ENCODE data around the gene DOP1A. TPM values are rescaled to one million over a fixed set of nuclear protein-coding genes. Genes with fewer than 3 reads are reported as not detected.

Gene DOP1A
- total and polyA plus RNA-seq, 4 donors, result 3.5 to 32.0 (median 9.6) TPM

DNA sequence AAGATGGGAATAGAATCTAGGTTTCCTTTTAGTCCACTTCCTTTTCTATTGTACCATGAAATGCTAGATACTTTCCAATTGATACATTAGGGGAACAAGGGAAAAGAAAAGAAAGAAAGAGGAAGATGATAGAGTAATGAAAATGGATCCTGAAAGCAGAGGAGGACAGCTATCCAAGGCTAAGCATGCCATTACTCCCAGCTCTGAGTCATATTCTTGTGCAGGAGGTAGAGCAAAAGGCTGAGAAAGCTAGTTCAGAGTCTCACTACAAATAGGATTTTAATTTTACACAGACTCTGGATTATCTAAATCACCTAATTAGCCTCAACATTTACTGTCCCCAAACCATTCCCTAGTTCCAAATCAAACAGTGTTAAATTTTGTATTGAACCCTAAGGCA lies 149.3 kb downstream of the DOP1A start:
- Histone ChIP-seq H3K36me3 (ENCODE audit: control insufficient read depth in 4 of 4, insufficient read depth in 3 of 4, low read depth in 1 of 4, low read length in 3 of 4) (no peaks in the 10 kb centered on the region), H3K27ac (ENCODE audit: low read depth in 1 of 2, low read length in 2 of 2) (no peak overlapping the region), H3K9ac (ENCODE audit: low read depth in 1 of 2, low read length in 2 of 2) (no peak overlapping the region), H3K27me3 (ENCODE audit: control insufficient read depth in 4 of 4, insufficient read depth in 4 of 4, low read length in 3 of 4) (no peaks in the 10 kb centered on the region), H3K4me1 (ENCODE audit: control insufficient read depth in 4 of 4, insufficient read depth in 4 of 4, low read length in 3 of 4) (no peaks in the 10 kb centered on the region), H3K4me3 (ENCODE audit: low read depth in 1 of 3, low read length in 3 of 3) (no peak overlapping the region), H3K9me3 (ENCODE audit: control insufficient read depth in 4 of 4, low read length in 3 of 4) (no peaks in the 10 kb centered on the region)
- DNase-seq (ENCODE audit: low spot score), result no peak
- no peak for TF ChIP-seq SP1 (IDR thresholded peaks at IDR 0.05)
- TF ChIP-seq FOXA2 (IDR thresholded peaks at IDR 0.05), result no peak
- TF ChIP-seq RAD21 (IDR thresholded peaks at IDR 0.05), result no peak
- TF ChIP-seq, protein P1, sequence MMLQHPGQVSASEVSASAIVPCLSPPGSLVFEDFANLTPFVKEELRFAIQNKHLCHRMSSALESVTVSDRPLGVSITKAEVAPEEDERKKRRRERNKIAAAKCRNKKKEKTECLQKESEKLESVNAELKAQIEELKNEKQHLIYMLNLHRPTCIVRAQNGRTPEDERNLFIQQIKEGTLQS (IDR thresholded peaks at IDR 0.05), result no peak
- TF ChIP-seq HNF4G (IDR thresholded peaks at IDR 0.05), result no peak
- TF ChIP-seq REST (IDR thresholded peaks at IDR 0.05), result no peak
- TF ChIP-seq, protein P2, sequence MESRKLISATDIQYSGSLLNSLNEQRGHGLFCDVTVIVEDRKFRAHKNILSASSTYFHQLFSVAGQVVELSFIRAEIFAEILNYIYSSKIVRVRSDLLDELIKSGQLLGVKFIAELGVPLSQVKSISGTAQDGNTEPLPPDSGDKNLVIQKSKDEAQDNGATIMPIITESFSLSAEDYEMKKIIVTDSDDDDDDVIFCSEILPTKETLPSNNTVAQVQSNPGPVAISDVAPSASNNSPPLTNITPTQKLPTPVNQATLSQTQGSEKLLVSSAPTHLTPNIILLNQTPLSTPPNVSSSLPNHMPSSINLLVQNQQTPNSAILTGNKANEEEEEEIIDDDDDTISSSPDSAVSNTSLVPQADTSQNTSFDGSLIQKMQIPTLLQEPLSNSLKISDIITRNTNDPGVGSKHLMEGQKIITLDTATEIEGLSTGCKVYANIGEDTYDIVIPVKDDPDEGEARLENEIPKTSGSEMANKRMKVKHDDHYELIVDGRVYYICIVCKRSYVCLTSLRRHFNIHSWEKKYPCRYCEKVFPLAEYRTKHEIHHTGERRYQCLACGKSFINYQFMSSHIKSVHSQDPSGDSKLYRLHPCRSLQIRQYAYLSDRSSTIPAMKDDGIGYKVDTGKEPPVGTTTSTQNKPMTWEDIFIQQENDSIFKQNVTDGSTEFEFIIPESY (IDR thresholded peaks at IDR 0.05), result no peak
- TF ChIP-seq MAX (IDR thresholded peaks at IDR 0.05), result no peak
- TF ChIP-seq TAF1 (conservative IDR thresholded peaks at IDR 0.05), result no peak
- TF ChIP-seq FOXA1 (IDR thresholded peaks at IDR 0.05), result no peak
- TF ChIP-seq, protein P3, sequence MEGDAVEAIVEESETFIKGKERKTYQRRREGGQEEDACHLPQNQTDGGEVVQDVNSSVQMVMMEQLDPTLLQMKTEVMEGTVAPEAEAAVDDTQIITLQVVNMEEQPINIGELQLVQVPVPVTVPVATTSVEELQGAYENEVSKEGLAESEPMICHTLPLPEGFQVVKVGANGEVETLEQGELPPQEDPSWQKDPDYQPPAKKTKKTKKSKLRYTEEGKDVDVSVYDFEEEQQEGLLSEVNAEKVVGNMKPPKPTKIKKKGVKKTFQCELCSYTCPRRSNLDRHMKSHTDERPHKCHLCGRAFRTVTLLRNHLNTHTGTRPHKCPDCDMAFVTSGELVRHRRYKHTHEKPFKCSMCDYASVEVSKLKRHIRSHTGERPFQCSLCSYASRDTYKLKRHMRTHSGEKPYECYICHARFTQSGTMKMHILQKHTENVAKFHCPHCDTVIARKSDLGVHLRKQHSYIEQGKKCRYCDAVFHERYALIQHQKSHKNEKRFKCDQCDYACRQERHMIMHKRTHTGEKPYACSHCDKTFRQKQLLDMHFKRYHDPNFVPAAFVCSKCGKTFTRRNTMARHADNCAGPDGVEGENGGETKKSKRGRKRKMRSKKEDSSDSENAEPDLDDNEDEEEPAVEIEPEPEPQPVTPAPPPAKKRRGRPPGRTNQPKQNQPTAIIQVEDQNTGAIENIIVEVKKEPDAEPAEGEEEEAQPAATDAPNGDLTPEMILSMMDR (IDR thresholded peaks at IDR 0.05; ENCODE audit: low read depth, low read length, missing input control), result no peak
- no peak for TF ChIP-seq YY1 (IDR thresholded peaks at IDR 0.05)
- TF ChIP-seq EGR1 (IDR thresholded peaks at IDR 0.05; ENCODE audit: low read depth in 2 of 2), result no peak
- no peak for TF ChIP-seq RXRA (IDR thresholded peaks at IDR 0.05)
- TF ChIP-seq NR2F2 (IDR thresholded peaks at IDR 0.05), result no peak

Other genes with a start within 250 kb of the DOP1A start
- 1 to 10 TPM; 1.9 to 6.4 TPM for gene UBE3D, start 1.8 kb upstream of the DOP1A start, total RNA-seq
- gene UBE3D, start 1.8 kb upstream of the DOP1A start, polyA plus RNA-seq, result 1 to 10 TPM in 1 of 2 donors, under 1 TPM in 1; 0.78 to 2.0 TPM
- gene PGM3, start 125.6 kb downstream of the DOP1A start, total RNA-seq, result 10 to 100 TPM; 21.8 to 61.1 TPM
- gene PGM3, start 125.6 kb downstream of the DOP1A start, polyA plus RNA-seq, result 10 to 100 TPM; 14.7 to 30.3 TPM
- 1 to 10 TPM; 1.9 to 5.5 TPM for gene RWDD2A, start 125.7 kb downstream of the DOP1A start, total RNA-seq
- gene RWDD2A, start 125.7 kb downstream of the DOP1A start, polyA plus RNA-seq, result 1 to 10 TPM; 1.9 to 2.8 TPM